ENCODE data around the gene MEIOB.

GRCh38 chr16:1791943-1792812 is 79.8 kb downstream of the MEIOB start:
- no peak for TF ChIP-seq TAF1 (IDR thresholded peaks at IDR 0.05; ENCODE audit: low read depth, low read length)
- TF ChIP-seq POLR2A (IDR thresholded peaks at IDR 0.05; ENCODE audit: low read depth, low read length), result no peak
- no peak for TF ChIP-seq SPI1 (IDR thresholded peaks at IDR 0.05; ENCODE audit: low read depth, low read length)
- TF ChIP-seq POLR2AphosphoS5 (IDR thresholded peaks at IDR 0.05; ENCODE audit: low read depth, low read length), result no peak
- no peak for TF ChIP-seq PAX5 (IDR thresholded peaks at IDR 0.05; ENCODE audit: insufficient read depth, low read length, severe bottlenecking)
